SK-N-SH (cell line): ENCODE data around the gene NTRK3. TPM values are rescaled to one million over a fixed set of nuclear protein-coding genes. Genes with fewer than 3 reads are reported as not detected.

Experiments used
- CTCF ChIA-PET: fragments of 300-600, 350-600 bp; formaldehyde crosslinking; extraction: SDS; loops from one replicate; lab custom pipeline; 2021; lab: Yijun Ruan, JAX
- POLR2A ChIA-PET: fragments of 350-600 bp; sonication (Branson Sonifier 250); formaldehyde crosslinking; extraction: SDS; loops from one replicate; lab custom pipeline; 2020; ENCODE audit warnings: antibody characterized with exemption, inconsistent platforms; lab: Yijun Ruan, JAX
- DNase-seq: peaks from one replicate; pipeline ENCODE4 v3.0.0; 2012
- H2AFZ ChIP-seq: fragments of 200-600 bp; sonication (generic); 2 replicates; pipeline ENCODE4 v1.8.1; 2016; ENCODE audit warnings: antibody characterized with exemption, mild to moderate bottlenecking, low read depth
- H3F3A ChIP-seq: fragments of 200-600 bp; sonication (generic); replicated peaks from 2 replicates; pipeline ENCODE3; 2016; ENCODE audit warnings: antibody characterized with exemption, mild to moderate bottlenecking; ENCODE audit not compliant: insufficient read depth
- H3K27ac ChIP-seq, 2 experiments: fragments of 200-500 bp in 1 of 2; fragments of 200-600 bp in 1 of 2; sonication (Bioruptor generic) in 1 of 2; sonication (generic), shearing (Covaris generic) in 1 of 2; 2 replicates each; pipeline versions ENCODE4 v1.5.1 to v1.6.1; 2014 to 2016; ENCODE audit warnings: low read depth in 2 of 2, inconsistent platforms in 1 of 2, low read length in 1 of 2, mild to moderate bottlenecking in 1 of 2, mixed read lengths in 1 of 2
- H3K27me3 ChIP-seq: fragments of 200-600 bp; sonication (generic), shearing (Covaris generic); 2 replicates; pipeline ENCODE4 v1.6.1; 2016; ENCODE audit warnings: mixed run types; ENCODE audit not compliant: insufficient read depth
- H3K36me3 ChIP-seq, 2 experiments: fragments of 200-500 bp in 1 of 2; fragments of 200-600 bp in 1 of 2; sonication (Bioruptor generic) in 1 of 2; sonication (generic) in 1 of 2; replicated peaks in 1 of 2; 2 replicates each; pipeline versions ENCODE3 to v1.5.1; 2014 to 2016; ENCODE audit warnings: low read length in 1 of 2, mild to moderate bottlenecking in 1 of 2; ENCODE audit not compliant: insufficient read depth in 2 of 2, control insufficient read depth in 1 of 2
- H3K4me1 ChIP-seq, 2 experiments: fragments of 200-500 bp in 1 of 2; fragments of 200-600 bp in 1 of 2; sonication (Bioruptor generic) in 1 of 2; sonication (generic), shearing (Covaris generic) in 1 of 2; 2 replicates each; pipeline versions ENCODE4 v1.5.1 to v1.6.1; 2014 to 2016; ENCODE audit warnings: low read depth in 1 of 2, low read length in 1 of 2, mixed run types in 1 of 2; ENCODE audit not compliant: insufficient read depth in 2 of 2, control insufficient read depth in 1 of 2
- H3K4me2 ChIP-seq: fragments of 200-600 bp; sonication (generic), shearing (Covaris generic); 2 replicates; pipeline ENCODE4 v1.6.1; 2017; ENCODE audit warnings: mixed run types
- H3K4me3 ChIP-seq, 2 experiments: fragments of 200-500 bp in 1 of 2; fragments of 200-600 bp in 1 of 2; sonication (Bioruptor generic) in 1 of 2; sonication (generic), shearing (Covaris generic) in 1 of 2; 2 replicates each; pipeline versions ENCODE4 v1.5.1 to v1.8.1; 2014 to 2016; ENCODE audit warnings: low read depth in 2 of 2, inconsistent platforms in 1 of 2, low read length in 1 of 2, mild to moderate bottlenecking in 1 of 2, mixed read lengths in 1 of 2, moderate library complexity in 1 of 2
- H3K79me2 ChIP-seq: fragments of 200-600 bp; sonication (generic); 2 replicates; pipeline ENCODE4 v1.8.1; 2017; ENCODE audit warnings: mild to moderate bottlenecking; ENCODE audit not compliant: insufficient read depth
- H3K9ac ChIP-seq: fragments of 200-600 bp; sonication (generic); 2 replicates; pipeline ENCODE4 v1.6.1; 2017; ENCODE audit warnings: mixed run types
- H3K9me2 ChIP-seq: fragments of 200-600 bp; sonication (generic); 2 replicates; pipeline ENCODE4 v1.6.1; 2017; ENCODE audit warnings: mixed run types
- H3K9me3 ChIP-seq: fragments of 200-600 bp; sonication (generic); 2 replicates; pipeline ENCODE4 v1.6.1; 2017; ENCODE audit warnings: mixed run types, mild to moderate bottlenecking, moderate library complexity
- H4K20me1 ChIP-seq: fragments of 200-600 bp; sonication (generic); 2 replicates; pipeline ENCODE4 v1.6.1; 2017; ENCODE audit warnings: mild to moderate bottlenecking, mixed run types; ENCODE audit not compliant: insufficient read depth
- CHD2 ChIP-seq: fragments of 150-350 bp; IDR thresholded peaks from 2 replicates; pipeline ENCODE4 v1.6.1; 2018; ENCODE audit warnings: low read length; ENCODE audit not compliant: partially characterized antibody
- ELF1 ChIP-seq: IDR thresholded peaks from 2 replicates; pipeline ENCODE4 v1.4.0; 2012
- EP300 ChIP-seq, 2 experiments: IDR thresholded peaks; 2 replicates each; pipeline versions ENCODE4 v1.4.0 to v1.6.1; 2012; ENCODE audit warnings: borderline replicate concordance in 1 of 2, low read depth in 1 of 2, low read length in 1 of 2
- GATA2 ChIP-seq: sonication (generic); formaldehyde crosslinking; IDR thresholded peaks from 2 replicates; pipeline ENCODE4 v1.5.0; 2020; ENCODE audit warnings: mild to moderate bottlenecking, missing genetic modification reagents
- JUND ChIP-seq: IDR thresholded peaks from 2 replicates; pipeline ENCODE4 v1.4.0; 2012
- MAX ChIP-seq: IDR thresholded peaks from 2 replicates; pipeline ENCODE4 v1.4.0; 2012; ENCODE audit warnings: low read depth
- MEF2A ChIP-seq: IDR thresholded peaks from 2 replicates; pipeline ENCODE4 v1.4.0; 2012; ENCODE audit warnings: low read depth, borderline replicate concordance
- RAD21 ChIP-seq: IDR thresholded peaks from 2 replicates; pipeline ENCODE4 v1.6.1; 2012; ENCODE audit warnings: mild to moderate bottlenecking, low read length
- RCOR1 ChIP-seq: fragments of 150-350 bp; IDR thresholded peaks from 2 replicates; pipeline ENCODE4 v1.6.1; 2017; ENCODE audit warnings: antibody characterized with exemption, low read length
- RXRA ChIP-seq: IDR thresholded peaks from 2 replicates; pipeline ENCODE4 v1.4.0; 2012; ENCODE audit warnings: low read depth, mild to moderate bottlenecking, borderline replicate concordance
- TCF12 ChIP-seq: IDR thresholded peaks from 2 replicates; pipeline ENCODE4 v1.4.0; 2012
- YY1 ChIP-seq: IDR thresholded peaks from 2 replicates; pipeline ENCODE4 v1.4.0; 2012; ENCODE audit warnings: low read depth, mild to moderate bottlenecking
- WGBS: methylation state at CpG from one replicate; pipeline ENCODE4 v1.1.6; 2017; ENCODE audit warnings: low lambda C conversion rate; 5-methylcytosine and 5-hydroxymethylcytosine counted together
- polyA plus RNA-seq, 3 experiments: library from polyadenylated mRNA; depleted of rRNA; stranded (reverse); fragments of >200 nt; gene quantifications; 2 replicates each; pipeline ENCODE4 v1.2.3, GENCODE V29; 2012
- TF ChIP-seq, protein P1 (sequence below): fragments of 150-350 bp; IDR thresholded peaks from 2 replicates; pipeline ENCODE4 v1.6.1; 2016; ENCODE audit warnings: mild to moderate bottlenecking, low read depth, low read length
- TF ChIP-seq, protein P2 (sequence below): IDR thresholded peaks from 2 replicates; pipeline ENCODE4 v1.6.1; 2012; ENCODE audit warnings: mild to moderate bottlenecking, low read depth, low read length, moderate library complexity
- TF ChIP-seq, protein P3 (sequence below): IDR thresholded peaks from 2 replicates; pipeline ENCODE4; 2012
- TF ChIP-seq, protein P4 (sequence below): fragments of 200-600 bp; sonication (generic); IDR thresholded peaks from 2 replicates; pipeline ENCODE4 v1.6.1; 2017; ENCODE audit warnings: antibody characterized with exemption, mild to moderate bottlenecking, moderate library complexity
- TF ChIP-seq, protein P5 (sequence below): fragments of 150-350 bp; IDR thresholded peaks from 2 replicates; pipeline ENCODE4 v1.6.1; 2017; ENCODE audit warnings: antibody characterized with exemption, low read length, low read depth, borderline replicate concordance

NTRK3 gene
- polyA plus RNA-seq, 1 of the 3 experiments (the other 2 are of a cell fraction), result 2.6 TPM

DNA sequence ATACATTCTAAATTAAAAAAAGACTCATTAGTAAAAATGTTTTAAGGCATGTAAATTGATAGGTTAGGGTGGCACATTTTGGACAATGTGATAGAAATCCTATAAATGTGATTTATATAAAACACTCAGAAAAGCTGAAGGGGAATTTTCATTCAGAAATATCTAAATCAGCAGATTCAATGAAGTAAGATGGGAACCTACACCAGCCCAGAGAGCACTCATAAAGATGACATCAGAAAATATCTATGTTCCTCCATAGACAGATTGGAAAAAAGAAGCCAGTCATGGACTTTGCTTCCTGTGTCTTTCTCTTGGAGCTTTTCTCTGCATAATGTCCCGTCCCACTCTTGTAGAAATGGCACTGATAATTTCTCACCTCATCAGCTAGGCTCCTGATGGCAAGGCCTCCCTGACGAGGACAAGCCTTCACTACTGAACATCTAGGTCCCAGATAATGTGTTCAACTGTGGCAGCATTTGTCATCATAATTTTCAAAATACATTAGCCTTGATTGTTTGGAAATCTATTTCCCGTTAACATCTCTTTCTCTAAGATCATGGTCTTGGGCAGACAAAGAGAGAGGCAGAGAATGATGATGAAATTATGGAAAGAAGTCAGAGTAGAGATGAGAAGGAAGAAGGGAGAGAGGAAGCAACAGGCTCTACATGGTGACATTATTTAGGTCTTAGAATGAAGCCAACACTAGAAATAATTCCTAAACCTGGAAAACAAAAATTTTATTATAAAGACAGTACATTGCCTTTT is 354.4 kb downstream of the NTRK3 start:
- H3K27ac ChIP-seq, result no peak overlapping the region
- no peak overlapping the region for H3K4me2 ChIP-seq
- no peaks in the 10 kb centered on the region for H3K4me1 ChIP-seq
- H3K36me3 ChIP-seq, result no peaks in the 10 kb centered on the region
- H3K9me3 ChIP-seq, result no peaks in the 10 kb centered on the region
- H4K20me1 ChIP-seq, result no peaks in the 10 kb centered on the region
- POLR2A ChIA-PET, result no interaction called here
- TF ChIP-seq CHD2 (no peak), MEF2A (no peak), RCOR1 (no peak), RAD21 (no peak), EP300 (IDR thresholded peaks at IDR 0.05; ENCODE audit: borderline replicate concordance in 1 of 2, low read depth in 1 of 2, low read length in 1 of 2) (no peak), RXRA (no peak), TCF12 (no peak)
- TF ChIP-seq, protein P1, sequence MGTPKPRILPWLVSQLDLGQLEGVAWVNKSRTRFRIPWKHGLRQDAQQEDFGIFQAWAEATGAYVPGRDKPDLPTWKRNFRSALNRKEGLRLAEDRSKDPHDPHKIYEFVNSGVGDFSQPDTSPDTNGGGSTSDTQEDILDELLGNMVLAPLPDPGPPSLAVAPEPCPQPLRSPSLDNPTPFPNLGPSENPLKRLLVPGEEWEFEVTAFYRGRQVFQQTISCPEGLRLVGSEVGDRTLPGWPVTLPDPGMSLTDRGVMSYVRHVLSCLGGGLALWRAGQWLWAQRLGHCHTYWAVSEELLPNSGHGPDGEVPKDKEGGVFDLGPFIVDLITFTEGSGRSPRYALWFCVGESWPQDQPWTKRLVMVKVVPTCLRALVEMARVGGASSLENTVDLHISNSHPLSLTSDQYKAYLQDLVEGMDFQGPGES, result no peak
- TF ChIP-seq, protein P2, sequence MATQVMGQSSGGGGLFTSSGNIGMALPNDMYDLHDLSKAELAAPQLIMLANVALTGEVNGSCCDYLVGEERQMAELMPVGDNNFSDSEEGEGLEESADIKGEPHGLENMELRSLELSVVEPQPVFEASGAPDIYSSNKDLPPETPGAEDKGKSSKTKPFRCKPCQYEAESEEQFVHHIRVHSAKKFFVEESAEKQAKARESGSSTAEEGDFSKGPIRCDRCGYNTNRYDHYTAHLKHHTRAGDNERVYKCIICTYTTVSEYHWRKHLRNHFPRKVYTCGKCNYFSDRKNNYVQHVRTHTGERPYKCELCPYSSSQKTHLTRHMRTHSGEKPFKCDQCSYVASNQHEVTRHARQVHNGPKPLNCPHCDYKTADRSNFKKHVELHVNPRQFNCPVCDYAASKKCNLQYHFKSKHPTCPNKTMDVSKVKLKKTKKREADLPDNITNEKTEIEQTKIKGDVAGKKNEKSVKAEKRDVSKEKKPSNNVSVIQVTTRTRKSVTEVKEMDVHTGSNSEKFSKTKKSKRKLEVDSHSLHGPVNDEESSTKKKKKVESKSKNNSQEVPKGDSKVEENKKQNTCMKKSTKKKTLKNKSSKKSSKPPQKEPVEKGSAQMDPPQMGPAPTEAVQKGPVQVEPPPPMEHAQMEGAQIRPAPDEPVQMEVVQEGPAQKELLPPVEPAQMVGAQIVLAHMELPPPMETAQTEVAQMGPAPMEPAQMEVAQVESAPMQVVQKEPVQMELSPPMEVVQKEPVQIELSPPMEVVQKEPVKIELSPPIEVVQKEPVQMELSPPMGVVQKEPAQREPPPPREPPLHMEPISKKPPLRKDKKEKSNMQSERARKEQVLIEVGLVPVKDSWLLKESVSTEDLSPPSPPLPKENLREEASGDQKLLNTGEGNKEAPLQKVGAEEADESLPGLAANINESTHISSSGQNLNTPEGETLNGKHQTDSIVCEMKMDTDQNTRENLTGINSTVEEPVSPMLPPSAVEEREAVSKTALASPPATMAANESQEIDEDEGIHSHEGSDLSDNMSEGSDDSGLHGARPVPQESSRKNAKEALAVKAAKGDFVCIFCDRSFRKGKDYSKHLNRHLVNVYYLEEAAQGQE, result no peak
- no peaks in the 10 kb centered on the region for H3K27me3 ChIP-seq
- 21% methylated on average over 3 of the region's 3 CpGs for WGBS
- DNase-seq, result no peak
- no peak overlapping the region for H3K9ac ChIP-seq
- no peaks in the 10 kb centered on the region for H3K9me2 ChIP-seq
- CTCF ChIA-PET, result no interaction called here
- no peak overlapping the region for H3K4me3 ChIP-seq
- H2AFZ ChIP-seq, result no peak overlapping the region
- H3K79me2 ChIP-seq, result no peaks in the 10 kb centered on the region
- H3F3A ChIP-seq, result no peaks in the 10 kb centered on the region

DNA sequence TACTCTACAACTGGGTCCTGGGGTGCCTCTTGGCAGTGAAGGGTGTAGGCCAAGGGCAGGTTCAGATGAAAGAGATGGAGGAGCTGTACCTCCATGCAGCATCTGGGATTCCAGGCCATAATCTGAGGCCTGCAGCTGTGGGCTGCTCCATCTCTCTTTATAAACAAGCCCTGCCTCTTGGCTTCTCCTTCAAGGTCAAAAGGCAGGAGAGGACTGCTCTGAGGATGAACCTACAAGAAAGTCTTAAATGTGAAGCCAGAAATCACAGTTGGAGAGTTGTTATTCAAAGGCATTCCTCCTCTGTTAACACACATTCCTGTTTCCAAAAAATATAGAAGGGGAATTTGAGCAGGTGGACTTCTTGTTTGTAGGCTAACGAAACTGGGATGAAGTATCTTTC is 355.5 kb downstream of the NTRK3 start:
- Histone ChIP-seq H2AFZ (no peak overlapping the region), H3K27me3 (no peaks in the 10 kb centered on the region), H3K4me2 (no peak overlapping the region), H3K79me2 (no peaks in the 10 kb centered on the region), H3F3A (no peaks in the 10 kb centered on the region), H4K20me1 (no peaks in the 10 kb centered on the region), H3K36me3 (no peaks in the 10 kb centered on the region), H3K4me3 (no peak overlapping the region)
- ChIA-PET CTCF (no interaction called here), POLR2A (no interaction called here)
- TF ChIP-seq MAX (no peak), RAD21 (no peak), JUND (no peak), GATA2 (CRISPR knock-in tag) (no peak), YY1 (no peak), ELF1 (no peak)
- TF ChIP-seq, protein P3, sequence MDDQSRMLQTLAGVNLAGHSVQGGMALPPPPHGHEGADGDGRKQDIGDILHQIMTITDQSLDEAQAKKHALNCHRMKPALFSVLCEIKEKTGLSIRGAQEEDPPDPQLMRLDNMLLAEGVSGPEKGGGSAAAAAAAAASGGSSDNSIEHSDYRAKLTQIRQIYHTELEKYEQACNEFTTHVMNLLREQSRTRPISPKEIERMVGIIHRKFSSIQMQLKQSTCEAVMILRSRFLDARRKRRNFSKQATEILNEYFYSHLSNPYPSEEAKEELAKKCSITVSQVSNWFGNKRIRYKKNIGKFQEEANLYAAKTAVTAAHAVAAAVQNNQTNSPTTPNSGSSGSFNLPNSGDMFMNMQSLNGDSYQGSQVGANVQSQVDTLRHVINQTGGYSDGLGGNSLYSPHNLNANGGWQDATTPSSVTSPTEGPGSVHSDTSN, result no peak
- TF ChIP-seq, protein P4, sequence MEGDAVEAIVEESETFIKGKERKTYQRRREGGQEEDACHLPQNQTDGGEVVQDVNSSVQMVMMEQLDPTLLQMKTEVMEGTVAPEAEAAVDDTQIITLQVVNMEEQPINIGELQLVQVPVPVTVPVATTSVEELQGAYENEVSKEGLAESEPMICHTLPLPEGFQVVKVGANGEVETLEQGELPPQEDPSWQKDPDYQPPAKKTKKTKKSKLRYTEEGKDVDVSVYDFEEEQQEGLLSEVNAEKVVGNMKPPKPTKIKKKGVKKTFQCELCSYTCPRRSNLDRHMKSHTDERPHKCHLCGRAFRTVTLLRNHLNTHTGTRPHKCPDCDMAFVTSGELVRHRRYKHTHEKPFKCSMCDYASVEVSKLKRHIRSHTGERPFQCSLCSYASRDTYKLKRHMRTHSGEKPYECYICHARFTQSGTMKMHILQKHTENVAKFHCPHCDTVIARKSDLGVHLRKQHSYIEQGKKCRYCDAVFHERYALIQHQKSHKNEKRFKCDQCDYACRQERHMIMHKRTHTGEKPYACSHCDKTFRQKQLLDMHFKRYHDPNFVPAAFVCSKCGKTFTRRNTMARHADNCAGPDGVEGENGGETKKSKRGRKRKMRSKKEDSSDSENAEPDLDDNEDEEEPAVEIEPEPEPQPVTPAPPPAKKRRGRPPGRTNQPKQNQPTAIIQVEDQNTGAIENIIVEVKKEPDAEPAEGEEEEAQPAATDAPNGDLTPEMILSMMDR, result no peak
- TF ChIP-seq, protein P5, sequence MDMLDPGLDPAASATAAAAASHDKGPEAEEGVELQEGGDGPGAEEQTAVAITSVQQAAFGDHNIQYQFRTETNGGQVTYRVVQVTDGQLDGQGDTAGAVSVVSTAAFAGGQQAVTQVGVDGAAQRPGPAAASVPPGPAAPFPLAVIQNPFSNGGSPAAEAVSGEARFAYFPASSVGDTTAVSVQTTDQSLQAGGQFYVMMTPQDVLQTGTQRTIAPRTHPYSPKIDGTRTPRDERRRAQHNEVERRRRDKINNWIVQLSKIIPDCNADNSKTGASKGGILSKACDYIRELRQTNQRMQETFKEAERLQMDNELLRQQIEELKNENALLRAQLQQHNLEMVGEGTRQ, result no peak
- TF ChIP-seq, all 33 proteins: peak for 0
- DNase-seq, result no peak
- Histone ChIP-seq H3K9me2 (no peaks in the 10 kb centered on the region), H3K9me3 (no peaks in the 10 kb centered on the region), H3K4me1 (no peaks in the 10 kb centered on the region), H3K9ac (no peak overlapping the region), H3K27ac (no peak overlapping the region)
- WGBS, result 17% methylated on average over 1 of the region's 1 CpG
